ENCODE results near the gene PRM2.
"Not testable (repeated sequence)": the region's sequence is repeated elsewhere in the genome, so short reads cannot be mapped to it uniquely, and the experiment has no call there.

The PRM2 gene

DNA sequence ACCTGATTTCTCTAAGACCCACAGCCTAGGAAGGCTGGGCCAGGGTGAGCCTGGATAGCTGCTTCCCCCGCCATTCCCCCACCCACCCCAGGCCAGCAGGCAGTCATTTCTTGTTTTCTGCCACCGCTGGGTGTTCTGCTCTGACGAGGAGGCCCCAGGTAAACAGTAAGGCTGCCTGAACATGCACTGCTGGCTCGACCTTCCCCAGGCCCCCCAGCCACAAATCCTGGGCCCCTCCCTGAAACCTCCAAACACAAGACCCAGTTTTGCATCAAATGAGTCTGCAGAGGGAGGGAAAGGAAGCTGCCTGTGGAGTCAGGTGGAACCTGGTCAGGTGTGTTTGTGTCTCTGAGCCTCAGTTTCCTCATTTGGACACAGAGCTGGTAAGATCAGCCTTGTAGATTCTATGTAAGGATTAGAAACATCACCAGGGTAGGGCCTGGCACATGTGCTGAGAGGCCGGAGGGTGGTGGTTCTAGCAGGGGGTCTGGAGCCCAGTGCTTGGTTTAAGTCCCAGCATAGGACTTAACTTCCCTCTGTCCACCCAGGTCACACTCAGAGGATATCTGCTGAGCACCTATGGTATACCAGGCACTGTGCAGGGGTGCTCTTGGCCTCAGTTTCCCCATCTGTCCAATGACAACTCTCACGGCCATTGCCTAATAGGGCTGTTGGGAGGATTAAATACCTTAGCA lies 23.7 kb upstream of the PRM2 start:
- no peak for TF ChIP-seq ZFX (IDR thresholded peaks at IDR 0.05; ENCODE audit: borderline replicate concordance)
- TF ChIP-seq, protein P1, sequence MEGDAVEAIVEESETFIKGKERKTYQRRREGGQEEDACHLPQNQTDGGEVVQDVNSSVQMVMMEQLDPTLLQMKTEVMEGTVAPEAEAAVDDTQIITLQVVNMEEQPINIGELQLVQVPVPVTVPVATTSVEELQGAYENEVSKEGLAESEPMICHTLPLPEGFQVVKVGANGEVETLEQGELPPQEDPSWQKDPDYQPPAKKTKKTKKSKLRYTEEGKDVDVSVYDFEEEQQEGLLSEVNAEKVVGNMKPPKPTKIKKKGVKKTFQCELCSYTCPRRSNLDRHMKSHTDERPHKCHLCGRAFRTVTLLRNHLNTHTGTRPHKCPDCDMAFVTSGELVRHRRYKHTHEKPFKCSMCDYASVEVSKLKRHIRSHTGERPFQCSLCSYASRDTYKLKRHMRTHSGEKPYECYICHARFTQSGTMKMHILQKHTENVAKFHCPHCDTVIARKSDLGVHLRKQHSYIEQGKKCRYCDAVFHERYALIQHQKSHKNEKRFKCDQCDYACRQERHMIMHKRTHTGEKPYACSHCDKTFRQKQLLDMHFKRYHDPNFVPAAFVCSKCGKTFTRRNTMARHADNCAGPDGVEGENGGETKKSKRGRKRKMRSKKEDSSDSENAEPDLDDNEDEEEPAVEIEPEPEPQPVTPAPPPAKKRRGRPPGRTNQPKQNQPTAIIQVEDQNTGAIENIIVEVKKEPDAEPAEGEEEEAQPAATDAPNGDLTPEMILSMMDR (IDR thresholded peaks at IDR 0.05) = no peak
- no peak overlapping the region for H3K27ac ChIP-seq

DNA sequence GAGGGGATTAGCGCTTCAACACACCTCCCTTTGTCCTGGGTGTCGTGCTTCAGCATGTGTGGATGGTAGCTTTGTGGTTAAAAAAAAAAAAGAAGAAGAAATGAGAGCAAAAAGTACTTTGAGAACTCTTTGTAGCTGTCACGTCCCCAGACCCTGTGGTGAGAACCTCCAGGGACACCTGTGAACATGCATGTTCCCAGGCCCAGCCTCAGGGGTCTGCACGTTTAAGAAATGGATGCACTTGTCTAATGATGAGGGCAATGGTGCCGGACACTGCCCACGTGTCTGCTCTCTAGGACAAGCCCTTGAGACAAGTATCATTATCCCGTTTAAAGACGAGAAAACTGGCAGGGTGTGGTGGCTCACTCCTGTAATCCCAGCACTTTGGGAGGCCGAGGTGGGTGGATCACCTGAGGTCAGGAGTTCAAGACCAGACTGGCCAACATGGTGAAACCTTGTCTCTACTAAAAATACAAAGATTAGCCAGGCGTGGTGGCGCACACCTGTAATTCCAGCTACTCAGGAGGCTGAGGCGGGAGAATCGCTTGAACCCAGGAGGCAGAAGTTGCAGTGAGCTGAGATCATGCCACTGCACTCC lies 22.8 kb upstream of the PRM2 start:
- not testable (repeated sequence) for H3K27ac ChIP-seq

DNA sequence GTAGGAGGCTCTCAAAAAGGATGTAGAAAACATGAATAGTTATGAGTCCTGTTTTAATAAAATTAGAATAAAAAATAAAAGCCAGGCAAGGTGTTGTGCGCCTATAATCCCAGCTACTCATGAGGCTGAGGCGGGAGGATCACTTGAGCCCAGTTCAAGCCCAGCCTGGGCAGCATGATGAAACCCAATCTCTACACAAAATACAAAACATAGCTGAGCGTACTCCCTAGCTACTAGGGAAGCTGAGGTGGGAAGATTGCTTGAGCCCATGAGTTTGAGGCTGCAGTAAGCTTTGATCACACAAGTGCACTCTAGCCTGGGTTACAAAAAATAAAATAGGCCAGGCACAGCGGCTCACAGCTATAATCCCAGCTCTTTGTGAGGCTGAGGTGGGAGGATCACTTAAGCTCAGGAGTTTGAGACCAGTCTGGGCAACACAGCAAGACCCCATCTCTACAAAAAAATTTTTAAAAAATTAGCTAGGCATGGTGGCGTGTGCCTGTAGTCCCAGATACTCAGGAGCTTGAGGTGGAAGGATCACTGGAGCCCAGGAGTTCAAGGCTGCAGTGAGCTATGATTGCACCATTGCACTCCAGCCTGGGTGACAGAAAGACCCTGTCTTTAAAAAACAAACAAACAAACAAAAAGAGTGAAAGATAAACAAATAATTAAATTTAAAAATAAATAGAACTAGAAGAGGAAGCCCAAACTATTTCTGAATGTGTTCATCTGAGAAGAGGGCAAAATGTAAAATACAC lies 22.0 kb upstream of the PRM2 start:
- no peak for TF ChIP-seq ZFX (IDR thresholded peaks at IDR 0.05; ENCODE audit: borderline replicate concordance)
- TF ChIP-seq, protein P1 (IDR thresholded peaks at IDR 0.05) = no peak
- no peak overlapping the region for H3K27ac ChIP-seq

DNA sequence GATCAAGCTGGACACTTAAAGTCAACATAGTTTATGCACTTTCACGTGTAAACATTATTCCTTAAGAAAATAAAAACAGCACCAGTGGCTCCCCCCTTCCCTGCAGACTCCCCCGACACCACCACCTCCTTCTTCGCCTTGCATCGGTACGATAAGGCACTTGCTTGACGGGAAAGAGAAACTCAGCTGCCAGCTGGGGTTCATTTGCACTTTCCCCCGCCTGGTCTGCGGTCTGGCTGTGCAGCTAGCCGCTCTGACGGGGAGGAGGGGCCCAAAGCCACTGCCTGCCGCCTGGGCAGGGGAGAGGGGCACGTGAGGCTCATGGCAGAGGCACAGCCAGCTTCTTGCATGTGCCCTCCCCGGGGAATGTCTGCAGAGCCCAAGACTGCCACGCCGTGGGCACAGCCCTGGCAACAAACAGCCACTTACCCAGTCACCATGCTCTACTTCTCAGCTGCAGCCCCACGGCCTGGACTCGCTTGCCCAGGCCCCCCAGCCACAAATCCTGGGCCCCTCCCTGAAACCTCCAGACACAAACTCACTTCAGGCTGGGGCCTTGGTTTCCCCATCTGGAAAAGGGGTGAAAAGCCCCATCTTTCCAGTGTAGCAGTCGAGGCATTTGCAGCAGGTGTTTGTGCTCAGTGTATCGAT lies 21.3 kb upstream of the PRM2 start:
- no peak overlapping the region for H3K27ac ChIP-seq
- TF ChIP-seq, protein P1 (IDR thresholded peaks at IDR 0.05) = peak; percentile 21; the same call in 1 of the 2 replicates
- no peak for TF ChIP-seq ZFX (IDR thresholded peaks at IDR 0.05; ENCODE audit: borderline replicate concordance)

DNA sequence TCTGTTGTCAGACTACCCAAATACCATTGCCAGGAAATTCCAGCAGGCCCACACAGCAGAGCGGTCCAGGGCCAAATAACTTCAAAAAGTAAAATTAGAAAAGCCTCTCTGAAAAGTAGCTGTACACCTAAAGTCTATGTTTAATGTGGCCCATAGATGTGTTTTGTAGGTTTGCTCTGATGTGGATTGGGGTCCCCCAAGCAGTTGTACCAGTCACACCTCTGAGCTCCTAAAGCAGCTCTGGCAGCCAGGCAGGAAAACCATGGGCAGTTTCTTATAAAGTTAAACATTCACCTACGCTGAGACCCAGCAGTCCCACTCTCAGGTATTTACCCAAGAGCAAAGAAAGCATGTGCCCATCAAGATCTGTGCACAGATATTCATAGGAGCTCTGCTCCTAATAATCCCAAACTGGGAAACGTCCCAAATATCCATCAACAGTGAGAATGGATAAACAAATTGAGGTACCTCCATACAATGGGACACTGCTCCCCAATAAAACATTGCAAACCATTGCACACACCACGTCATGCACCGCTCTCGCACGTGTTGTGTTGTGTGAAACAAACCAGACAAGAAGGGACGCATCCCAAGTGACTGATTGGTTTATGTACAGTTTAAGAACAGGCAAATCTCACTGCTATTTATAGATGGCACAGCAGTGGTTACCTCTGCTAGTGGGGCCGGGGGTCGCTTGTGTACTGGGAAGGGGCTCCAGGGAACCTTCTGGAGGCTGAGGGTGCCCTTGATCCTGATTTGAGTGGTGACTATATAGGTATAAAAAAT lies 20.6 kb upstream of the PRM2 start:
- no peak overlapping the region for H3K27ac ChIP-seq
- no peak for TF ChIP-seq ZFX (IDR thresholded peaks at IDR 0.05; ENCODE audit: borderline replicate concordance)
- TF ChIP-seq, protein P1 (IDR thresholded peaks at IDR 0.05) = no peak

DNA sequence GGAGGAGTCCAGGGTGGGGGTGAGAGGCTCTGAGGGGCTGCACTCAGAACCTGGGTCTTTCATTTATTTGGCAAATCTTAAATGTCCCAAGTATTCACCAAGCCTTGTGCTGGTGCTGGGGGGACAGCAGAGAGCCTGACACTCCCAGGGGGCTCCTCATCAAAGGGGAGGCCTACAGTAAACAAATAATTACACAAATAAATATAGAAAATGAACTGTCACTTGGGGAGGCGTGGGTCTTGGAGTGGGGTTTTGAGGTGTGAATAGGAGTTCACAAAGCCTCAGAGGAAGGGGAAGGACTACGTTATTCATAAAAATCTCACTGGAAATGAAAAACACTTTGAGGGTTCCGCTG lies 20.0 kb upstream of the PRM2 start:
- no peak overlapping the region for H3K27ac ChIP-seq
- TF ChIP-seq, protein P1 (IDR thresholded peaks at IDR 0.05) = no peak

DNA sequence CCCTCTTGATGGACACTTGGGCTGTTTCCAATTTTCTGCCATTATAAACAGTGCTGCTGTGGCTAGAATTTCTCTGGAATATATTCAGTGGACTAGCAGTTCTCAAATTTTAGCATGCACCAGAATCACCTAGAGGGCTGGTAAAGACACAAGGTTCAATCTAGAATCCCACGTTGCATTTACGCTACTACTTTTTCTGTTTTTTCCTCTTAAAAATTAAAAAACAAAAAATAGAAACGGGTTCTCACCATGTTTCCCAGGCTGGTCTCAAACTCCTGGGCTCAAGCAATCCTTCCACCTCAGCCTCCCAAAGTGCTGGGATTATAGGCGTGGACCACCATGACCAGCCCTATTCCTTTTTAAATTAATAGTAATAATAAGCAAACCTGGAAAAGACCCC lies 19.4 kb upstream of the PRM2 start:
- TF ChIP-seq, protein P1 (IDR thresholded peaks at IDR 0.05) = no peak
- no peak for TF ChIP-seq ZFX (IDR thresholded peaks at IDR 0.05; ENCODE audit: borderline replicate concordance)
- H3K27ac ChIP-seq = no peak overlapping the region

All from 22Rv1 (cell line).